Measurements from ENCODE around the gene TRIM29.

TRIM29 gene

DNA sequence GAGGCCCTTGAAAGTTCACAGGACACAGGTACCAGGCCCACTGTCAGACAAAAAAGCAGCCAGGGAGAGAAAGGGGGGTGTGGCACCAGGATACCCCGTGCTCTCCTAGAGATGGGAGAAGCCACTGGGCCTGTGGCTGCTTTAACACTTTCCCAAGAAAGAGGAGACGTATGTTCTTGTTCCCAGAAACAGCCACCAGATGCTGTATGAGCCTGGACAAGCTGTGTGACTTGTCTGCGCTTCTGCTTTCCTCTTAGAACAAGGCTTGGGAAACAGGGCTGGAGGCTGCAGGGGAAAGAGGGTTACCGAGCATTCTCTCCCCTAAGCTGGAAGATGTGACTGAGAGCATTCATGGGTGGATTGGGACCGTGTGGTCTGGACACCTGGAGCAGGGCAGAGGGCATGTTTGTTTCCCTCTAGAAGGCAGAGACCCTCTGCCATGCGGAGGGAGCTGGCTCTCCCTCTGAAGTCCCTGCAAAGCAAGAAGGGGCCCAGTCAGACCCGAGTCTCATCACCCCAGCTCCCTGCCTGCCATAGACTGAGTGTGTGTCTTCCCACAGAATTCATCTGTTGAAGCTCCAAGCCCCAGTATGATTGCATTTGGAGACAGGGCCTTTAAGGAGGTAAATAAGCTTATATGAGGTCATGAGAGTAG lies 74.1 kb downstream of the TRIM29 start:
- DNase-seq (ENCODE audit: low read depth in 2 of 2) = no peak

DNA sequence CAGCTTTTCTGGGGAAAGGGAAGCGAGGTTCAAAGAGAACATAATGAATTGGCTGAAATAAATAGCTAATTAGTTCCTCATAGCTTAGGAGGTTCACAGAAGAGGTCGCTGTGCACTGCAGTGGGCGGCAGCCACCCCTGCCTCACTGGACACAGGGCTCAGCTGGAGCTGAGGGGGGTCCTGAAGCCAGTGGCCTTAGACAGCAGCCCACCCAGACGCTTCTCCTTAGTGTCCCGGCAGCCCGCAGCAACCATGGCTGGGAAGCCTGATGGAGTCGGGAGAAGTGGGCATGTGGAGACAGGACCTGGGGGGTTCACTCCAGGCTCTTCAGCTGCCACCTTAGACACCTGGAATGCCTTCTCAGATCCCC lies 75.4 kb downstream of the TRIM29 start:
- no peak for DNase-seq (ENCODE audit: low read depth in 2 of 2)

DNA sequence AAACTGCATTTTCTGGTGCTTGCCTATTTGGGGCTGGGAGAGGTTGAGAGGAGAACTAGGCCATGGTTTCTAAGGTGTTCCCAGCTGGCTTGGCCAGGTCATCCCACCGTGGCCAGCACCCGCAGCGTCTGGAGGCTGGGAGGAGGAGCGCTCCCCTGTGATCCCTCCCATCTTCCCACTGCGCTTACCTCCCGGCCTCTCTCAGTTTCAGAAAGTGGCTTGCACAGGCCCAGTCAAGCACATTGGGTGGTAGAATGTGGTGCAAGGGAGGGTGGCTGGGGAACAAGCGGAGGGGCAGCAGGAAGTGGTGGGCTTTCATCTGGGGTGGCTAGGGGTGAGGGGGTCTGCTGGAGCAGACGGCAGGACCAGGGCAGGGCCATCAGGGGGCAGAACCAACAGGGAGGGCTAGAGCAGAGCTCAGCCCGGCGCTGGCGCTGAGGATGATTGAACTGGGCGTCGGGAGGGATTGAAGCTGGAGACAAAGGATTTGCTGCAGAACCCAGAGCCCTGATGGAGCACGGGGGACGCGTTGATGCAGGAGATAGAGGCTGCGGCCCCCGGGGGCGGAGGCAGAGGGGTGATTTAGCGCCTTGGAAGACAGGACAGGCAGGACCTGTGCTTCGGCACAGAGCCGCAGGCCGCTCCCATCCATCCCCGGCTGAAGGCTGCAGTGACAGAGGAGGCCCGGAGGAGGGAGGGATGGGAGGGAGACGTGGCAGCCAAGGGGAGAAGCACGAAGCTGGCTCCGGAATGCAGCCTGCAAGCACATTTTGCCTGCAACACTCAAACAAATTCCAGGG lies 76.0 kb downstream of the TRIM29 start:
- DNase-seq (ENCODE audit: low read depth in 2 of 2) = peak; percentile 8

Measured in fibroblast of skin of left quadriceps (primary cell).